Memory B cell (primary cell): ENCODE results near the gene SAFB.

Experiments
- ATAC-seq: fragments of 150-1000 bp; cut with Tn5 transposase; 2 replicates; pipeline ENCODE4 v1.10.0; 2021; ENCODE audit warnings: low read depth, mild to moderate bottlenecking, moderate library complexity
- DNase-seq, 2 donors: peaks; one replicate each; pipeline ENCODE4 v3.0.0; 2022; ENCODE audit warnings: low spot score in 2 of 2
- H3K27ac Mint-ChIP-seq: one replicate; pipeline ENCODE4 v1.8.0; 2022; ENCODE audit warnings: mild to moderate bottlenecking, moderate library complexity, mixed read lengths
- H3K27me3 Mint-ChIP-seq: one replicate; pipeline ENCODE4 v1.8.0; 2022; ENCODE audit warnings: mixed read lengths
- H3K36me3 Mint-ChIP-seq: one replicate; pipeline ENCODE4 v1.8.0; 2022; ENCODE audit warnings: mild to moderate bottlenecking, mixed read lengths
- H3K4me1 Mint-ChIP-seq: one replicate; pipeline ENCODE4 v1.8.0; 2022; ENCODE audit warnings: mixed read lengths
- H3K4me3 Mint-ChIP-seq: one replicate; pipeline ENCODE4 v1.8.0; 2022; ENCODE audit warnings: mild to moderate bottlenecking, moderate library complexity, mixed read lengths
- H3K9me3 Mint-ChIP-seq: one replicate; pipeline ENCODE4 v1.8.0; 2022; ENCODE audit warnings: mixed read lengths

SAFB gene

DNA sequence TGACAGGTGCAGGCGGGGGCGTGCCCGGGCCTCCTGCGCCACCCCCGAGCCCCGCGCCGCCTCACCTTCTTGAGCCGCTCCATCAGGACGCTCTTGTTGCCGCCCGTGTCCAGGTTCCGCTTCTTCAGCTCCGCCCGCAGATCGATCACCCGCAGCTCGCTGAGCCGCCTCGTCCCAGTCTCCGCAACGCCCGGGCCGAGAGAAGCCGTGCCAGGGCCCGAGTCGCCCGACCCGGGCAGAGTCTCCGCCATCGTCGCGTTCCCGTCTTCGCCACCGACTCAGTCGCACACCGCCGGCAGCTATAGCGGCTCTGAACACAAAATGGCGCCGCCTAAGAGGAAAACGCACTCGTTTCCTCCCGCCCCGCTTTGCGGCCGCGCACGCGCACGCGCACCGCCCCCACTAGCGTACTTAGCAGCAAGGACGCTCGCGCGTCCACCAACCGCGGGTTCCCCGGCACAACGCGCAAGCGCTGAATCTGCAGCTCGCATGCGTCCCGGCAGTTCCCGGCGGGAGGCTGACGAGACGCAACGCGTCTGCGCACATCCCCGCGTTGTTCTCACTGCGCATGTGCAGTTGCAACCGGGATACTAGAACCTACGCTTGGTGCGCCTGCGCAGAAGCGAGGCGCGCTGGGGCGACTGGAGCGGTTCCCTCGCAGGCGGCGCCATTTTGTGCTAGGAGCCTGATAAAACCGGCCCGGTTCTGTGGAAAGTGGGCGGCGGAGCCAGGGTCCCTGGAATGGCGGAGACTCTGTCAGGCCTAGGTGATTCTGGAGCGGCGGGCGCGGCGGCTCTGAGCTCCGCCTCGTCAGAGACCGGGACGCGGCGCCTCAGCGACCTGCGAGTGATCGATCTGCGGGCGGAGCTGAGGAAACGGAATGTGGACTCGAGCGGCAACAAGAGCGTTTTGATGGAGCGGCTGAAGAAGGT lies at the start of gene SAFB, which contains the start of gene SAFB2:
Gene SAFB, plus strand, starts transcription at position 619 of the 932 bp plus-strand sequence. Its CDS starts 123 bp downstream, at position 742.
Gene SAFB2, minus strand, starts transcription at position 312 of the 932 bp plus-strand sequence. Its CDS starts 61 bp downstream, at position 251.
- peaks cover 43% of the 10 kb centered on the region for H3K4me1 Mint-ChIP-seq
- peaks cover 24% of the 10 kb centered on the region for H3K36me3 Mint-ChIP-seq
- H3K9me3 Mint-ChIP-seq: no peaks in the 10 kb centered on the region
- peak within 1 kb of the TSS; percentile 98 for H3K27ac Mint-ChIP-seq
- H3K4me3 Mint-ChIP-seq: peak within 1 kb of the TSS; percentile 99
- DNase-seq (peak; percentile 94 to 98), ATAC-seq (peak; percentile 80)
- H3K27me3 Mint-ChIP-seq: no peaks in the 10 kb centered on the region

DNA sequence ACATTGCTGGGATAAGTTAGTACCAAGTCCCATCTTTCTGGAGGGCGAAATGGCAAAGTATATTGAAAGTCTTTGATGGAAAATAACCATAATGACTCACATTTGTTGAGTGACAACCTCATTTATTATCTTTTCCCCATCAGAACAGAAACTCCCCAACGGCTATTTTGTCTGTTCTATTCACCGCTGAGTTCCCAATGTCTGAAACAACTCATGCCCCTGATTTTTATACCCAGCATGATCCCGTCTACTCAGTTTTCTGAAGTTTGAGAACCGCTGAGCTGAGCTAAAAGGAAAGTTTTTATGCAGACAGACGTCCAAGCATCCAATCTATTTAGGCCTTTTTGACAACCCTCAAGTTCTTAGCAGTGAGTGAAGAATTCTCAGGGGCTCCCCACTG lies 47.3 kb upstream of the SAFB start:
- H3K9me3 Mint-ChIP-seq: peaks cover 2% of the 10 kb centered on the region
- no peak for DNase-seq
- H3K36me3 Mint-ChIP-seq: peaks cover 5% of the 10 kb centered on the region
- H3K4me1 Mint-ChIP-seq: peaks cover 7% of the 10 kb centered on the region
- ATAC-seq: no peak
- no peak overlapping the region for H3K27ac Mint-ChIP-seq
- H3K4me3 Mint-ChIP-seq: no peak overlapping the region
- H3K27me3 Mint-ChIP-seq: no peaks in the 10 kb centered on the region

- Mint-ChIP-seq H3K4me1 (peaks cover 7% of the 10 kb centered on the region), H3K27me3 (no peaks in the 10 kb centered on the region), H3K4me3 (no peak overlapping the region), H3K36me3 (peaks cover 3% of the 10 kb centered on the region), H3K27ac (no peak overlapping the region), H3K9me3 (peaks cover 2% of the 10 kb centered on the region)
- peak; percentile 66 to 80 for DNase-seq
- ATAC-seq: peak; percentile 90
These were observed 44.6 kb upstream of the SAFB start for GRCh38 chr19:5578097-5578846.

GRCh38 chr19:5579286-5579685 lies 43.6 kb upstream of the SAFB start:
- Mint-ChIP-seq H3K4me1 (peaks cover 7% of the 10 kb centered on the region), H3K36me3 (peaks cover 3% of the 10 kb centered on the region), H3K9me3 (peaks cover 2% of the 10 kb centered on the region), H3K4me3 (no peak overlapping the region), H3K27ac (no peak overlapping the region), H3K27me3 (no peaks in the 10 kb centered on the region)
- DNase-seq (no peak), ATAC-seq (no peak)

DNA sequence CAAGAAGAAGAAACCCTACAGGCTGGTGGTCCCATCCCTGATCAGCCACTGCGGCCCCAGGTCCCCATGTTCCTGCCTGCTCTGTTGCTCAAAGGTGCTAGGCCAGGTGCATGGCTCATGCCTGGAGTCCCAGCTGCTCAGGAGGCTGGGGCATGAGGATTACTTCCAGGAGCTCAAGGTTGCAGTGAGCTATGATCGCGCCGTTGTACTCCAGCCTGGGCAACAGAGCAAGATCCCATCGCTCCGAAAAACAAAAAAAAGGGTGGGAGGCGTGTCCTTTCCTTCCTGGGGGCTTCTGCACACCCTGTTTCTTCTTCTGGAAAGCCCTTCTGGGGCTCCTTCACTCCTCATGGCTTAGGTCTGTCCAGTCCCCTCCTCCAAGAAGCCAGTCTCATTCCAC lies 43.2 kb upstream of the SAFB start:
- Mint-ChIP-seq H3K36me3 (peaks cover under 1% of the 10 kb centered on the region), H3K27ac (no peak overlapping the region), H3K4me3 (no peak overlapping the region)

DNA sequence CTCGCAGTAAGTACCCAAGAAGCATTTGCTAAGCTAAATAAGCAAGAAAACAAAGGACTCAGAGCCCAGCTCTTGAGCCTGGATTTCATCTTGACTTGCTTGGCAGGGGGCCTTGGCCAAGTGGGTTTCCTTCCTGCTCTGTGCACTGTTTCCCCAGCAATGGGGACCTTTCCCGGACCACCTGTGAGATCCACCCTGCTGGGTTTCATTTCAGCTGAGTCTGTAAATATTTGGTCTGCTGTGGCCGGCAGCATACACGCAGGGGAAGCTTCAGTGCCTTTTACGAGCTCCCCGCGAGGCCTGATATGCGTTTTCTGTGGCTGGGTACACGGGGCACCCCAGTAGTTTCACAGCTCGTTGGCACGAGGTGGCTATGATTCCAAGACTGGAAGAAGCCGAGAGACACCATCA lies 42.7 kb upstream of the SAFB start:
- ATAC-seq (no peak), DNase-seq (no peak)
- Mint-ChIP-seq H3K4me1 (peaks cover 7% of the 10 kb centered on the region), H3K27ac (no peak overlapping the region), H3K9me3 (no peaks in the 10 kb centered on the region), H3K27me3 (no peaks in the 10 kb centered on the region), H3K4me3 (no peak overlapping the region), H3K36me3 (no peaks in the 10 kb centered on the region)

More for the DNA sequence above, 43.2 kb upstream of the SAFB start:
- ATAC-seq (no peak), DNase-seq (no peak)
- no peaks in the 10 kb centered on the region for H3K27me3 Mint-ChIP-seq
- H3K4me1 Mint-ChIP-seq: peaks cover 7% of the 10 kb centered on the region
- H3K9me3 Mint-ChIP-seq: no peaks in the 10 kb centered on the region

GRCh38 chr19:5585461-5586299 lies 37.2 kb upstream of the SAFB start:
- ATAC-seq (no peak), DNase-seq (no peak)
- no peak overlapping the region for H3K4me3 Mint-ChIP-seq
- no peaks in the 10 kb centered on the region for H3K4me1 Mint-ChIP-seq
- no peaks in the 10 kb centered on the region for H3K27me3 Mint-ChIP-seq
- no peak overlapping the region for H3K27ac Mint-ChIP-seq
- peaks cover 23% of the 10 kb centered on the region for H3K36me3 Mint-ChIP-seq
- H3K9me3 Mint-ChIP-seq: no peaks in the 10 kb centered on the region

- Mint-ChIP-seq H3K27ac (no peak overlapping the region), H3K4me3 (no peak overlapping the region), H3K9me3 (no peaks in the 10 kb centered on the region), H3K4me1 (no peaks in the 10 kb centered on the region), H3K36me3 (peaks cover 24% of the 10 kb centered on the region), H3K27me3 (no peaks in the 10 kb centered on the region)
- DNase-seq: no peak
- no peak for ATAC-seq
These were observed 36.4 kb upstream of the SAFB start for GRCh38 chr19:5586300-5587070.

DNA sequence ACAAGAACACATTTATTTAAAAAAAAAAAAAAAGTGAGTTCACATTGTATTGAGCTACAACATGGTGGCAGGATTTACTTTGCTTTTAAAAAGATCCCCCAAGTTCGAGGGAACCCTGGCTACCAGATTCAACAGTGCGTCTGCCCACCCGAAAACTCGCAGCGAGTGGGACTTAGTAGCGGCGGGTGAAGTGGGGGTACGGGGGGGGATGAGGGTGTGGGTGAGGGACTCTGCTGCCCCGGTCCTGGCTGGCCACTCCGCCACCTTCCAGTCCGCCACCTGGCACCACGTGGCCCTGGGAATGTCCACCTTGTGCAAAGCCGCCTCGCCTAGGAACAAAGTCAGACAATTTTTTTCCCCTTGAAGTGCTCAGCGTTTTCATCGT lies 35.8 kb upstream of the SAFB start:
- Mint-ChIP-seq H3K27ac (no peak overlapping the region), H3K4me1 (no peaks in the 10 kb centered on the region)

GRCh38 chr19:5587661-5588060 lies 35.2 kb upstream of the SAFB start:
- Mint-ChIP-seq H3K27me3 (no peaks in the 10 kb centered on the region), H3K9me3 (no peaks in the 10 kb centered on the region), H3K36me3 (peaks cover 28% of the 10 kb centered on the region), H3K27ac (no peak overlapping the region), H3K4me1 (no peaks in the 10 kb centered on the region), H3K4me3 (no peak overlapping the region)
- no peak for DNase-seq
- no peak for ATAC-seq

More for the DNA sequence above, 35.8 kb upstream of the SAFB start:
- Mint-ChIP-seq H3K9me3 (no peaks in the 10 kb centered on the region), H3K27me3 (no peaks in the 10 kb centered on the region), H3K4me3 (no peak overlapping the region), H3K36me3 (peaks cover 26% of the 10 kb centered on the region)
- DNase-seq (no peak), ATAC-seq (no peak)

DNA sequence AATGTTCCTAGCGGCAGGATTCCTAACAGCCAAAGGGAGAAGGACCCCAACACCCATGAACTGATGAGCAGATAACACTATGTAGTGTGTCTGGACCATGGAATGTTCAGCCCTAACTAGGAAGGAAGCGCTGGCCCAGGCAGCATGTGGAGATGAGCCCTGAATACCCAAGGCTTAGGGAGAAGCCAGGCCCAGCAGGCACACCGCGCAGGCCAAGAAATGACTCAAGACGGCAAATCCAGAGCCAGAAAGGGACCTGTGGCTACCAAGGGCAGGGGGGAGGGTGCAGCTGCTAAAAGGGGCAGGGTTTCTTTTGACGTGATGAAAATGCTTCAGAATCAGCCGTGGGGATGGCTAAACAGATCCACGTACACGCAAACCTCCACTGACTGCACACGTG lies 34.4 kb upstream of the SAFB start:
- Mint-ChIP-seq H3K4me1 (no peaks in the 10 kb centered on the region), H3K4me3 (no peak overlapping the region), H3K27me3 (no peaks in the 10 kb centered on the region), H3K36me3 (peaks cover 33% of the 10 kb centered on the region), H3K27ac (no peak overlapping the region), H3K9me3 (no peaks in the 10 kb centered on the region)
- DNase-seq (no peak), ATAC-seq (no peak)

DNA sequence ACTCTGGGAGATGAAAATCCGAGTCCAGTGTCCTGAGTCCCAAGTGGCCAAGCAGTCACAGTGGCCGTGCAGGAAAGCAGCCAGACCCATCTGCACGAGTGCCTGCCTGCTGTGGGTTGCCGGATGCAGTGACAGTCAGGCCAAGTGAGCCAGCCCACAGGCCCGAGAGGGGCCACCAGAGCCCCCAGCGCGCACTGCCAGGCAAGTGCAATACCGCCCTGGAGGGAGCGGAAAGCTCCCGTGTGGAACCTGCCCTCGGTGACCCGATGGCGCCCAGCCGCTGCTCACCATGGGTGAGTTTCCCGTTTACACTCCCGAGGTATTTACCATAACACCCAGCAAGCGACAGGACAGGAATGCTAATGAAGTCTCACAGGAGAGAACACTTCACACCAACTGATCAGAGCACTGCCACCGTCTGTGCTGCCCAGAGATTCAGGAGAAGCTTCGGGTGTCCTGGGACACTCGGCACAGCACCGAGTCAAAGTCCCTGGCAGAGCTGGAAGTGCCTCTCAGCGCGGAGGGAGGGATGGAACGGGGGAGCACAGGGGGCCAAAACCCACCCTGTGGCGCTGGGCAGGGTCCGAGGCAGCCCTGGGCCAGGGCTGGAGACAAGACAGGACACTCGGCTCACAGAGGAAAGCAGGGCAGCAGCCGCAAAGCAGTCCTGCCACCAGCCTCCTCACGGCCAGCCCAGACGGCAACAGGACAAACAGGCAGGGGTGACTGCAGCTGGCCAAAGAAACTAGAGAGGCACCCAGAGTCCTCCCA lies 33.8 kb upstream of the SAFB start:
- Mint-ChIP-seq H3K9me3 (no peaks in the 10 kb centered on the region), H3K27me3 (no peaks in the 10 kb centered on the region), H3K27ac (no peak overlapping the region), H3K4me3 (no peak overlapping the region), H3K36me3 (peaks cover 37% of the 10 kb centered on the region), H3K4me1 (no peaks in the 10 kb centered on the region)
- no peak for ATAC-seq
- no peak for DNase-seq
